Bladder microvascular endothelial cell (primary cell): ENCODE data around the gene PPP5C. TPM values are rescaled to one million over a fixed set of nuclear protein-coding genes. Genes with fewer than 3 reads are reported as not detected.

Experiments
- total RNA-seq: library from RNA; depleted of rRNA; stranded (reverse); fragments of >200 nt; gene quantifications from 2 replicates; pipeline ENCODE4 v1.2.3, GENCODE V29; 2014

Gene PPP5C, protein sequence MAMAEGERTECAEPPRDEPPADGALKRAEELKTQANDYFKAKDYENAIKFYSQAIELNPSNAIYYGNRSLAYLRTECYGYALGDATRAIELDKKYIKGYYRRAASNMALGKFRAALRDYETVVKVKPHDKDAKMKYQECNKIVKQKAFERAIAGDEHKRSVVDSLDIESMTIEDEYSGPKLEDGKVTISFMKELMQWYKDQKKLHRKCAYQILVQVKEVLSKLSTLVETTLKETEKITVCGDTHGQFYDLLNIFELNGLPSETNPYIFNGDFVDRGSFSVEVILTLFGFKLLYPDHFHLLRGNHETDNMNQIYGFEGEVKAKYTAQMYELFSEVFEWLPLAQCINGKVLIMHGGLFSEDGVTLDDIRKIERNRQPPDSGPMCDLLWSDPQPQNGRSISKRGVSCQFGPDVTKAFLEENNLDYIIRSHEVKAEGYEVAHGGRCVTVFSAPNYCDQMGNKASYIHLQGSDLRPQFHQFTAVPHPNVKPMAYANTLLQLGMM
- total RNA-seq, result 68.0 and 93.9 TPM in 2 replicates

GRCh38 chr19:46346821-46347571 is at the start of gene PPP5C:
TSS of gene PPP5C (plus strand) at chr19:46347087. CDS start at chr19:46347097, 10 bp downstream.

GRCh38 chr19:46413262-46414031 is 66.6 kb downstream of the PPP5C start, which contains the start of gene CCDC8:
TSS of gene CCDC8 (minus strand) at chr19:46413564. CDS start at chr19:46412810, 754 bp downstream.

DNA sequence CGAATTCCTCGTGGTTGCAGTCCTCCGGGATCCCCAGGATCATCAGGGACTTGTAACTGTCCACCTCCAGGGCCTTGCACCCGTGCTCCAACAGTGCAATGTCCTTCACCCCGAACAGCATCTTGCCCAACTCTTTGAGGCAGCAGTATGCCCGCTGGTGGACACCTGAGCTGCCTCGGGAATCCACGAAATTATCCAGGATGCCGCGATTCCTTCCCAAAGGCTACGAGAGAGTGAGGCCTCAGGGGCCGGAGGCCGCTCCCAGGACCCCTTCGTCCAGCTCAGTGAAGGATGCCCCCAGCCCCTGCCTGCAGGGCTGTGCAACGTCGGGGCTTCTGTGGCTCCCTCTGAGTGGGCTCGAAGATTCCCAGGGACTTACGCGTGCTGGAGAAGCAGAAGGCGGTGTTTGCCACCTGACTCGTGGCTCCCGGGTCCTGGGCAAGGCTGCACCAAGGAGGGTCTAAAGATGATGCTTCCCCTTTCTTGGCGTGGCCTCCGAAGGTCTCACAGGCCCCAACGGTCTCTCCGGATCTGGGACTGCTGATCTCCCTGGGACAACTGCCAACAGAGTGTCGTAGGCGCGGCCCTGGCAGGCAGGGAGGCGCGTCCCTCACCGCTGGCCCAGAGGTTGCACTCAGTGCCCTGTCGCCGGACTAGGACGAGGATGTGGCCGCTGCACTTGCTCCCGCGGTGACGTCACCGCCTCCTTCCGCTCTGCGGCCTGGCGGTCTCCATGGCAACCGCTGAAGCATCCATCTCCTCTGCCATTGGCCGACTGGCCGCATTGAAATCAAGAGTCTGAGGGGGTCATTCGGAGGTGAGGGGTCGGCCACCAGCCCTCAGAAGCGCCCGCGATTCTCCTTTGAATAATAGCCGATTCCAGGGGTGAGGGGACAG is 81.6 kb downstream of the PPP5C start, which contains the start of gene PNMA8C:
Gene PNMA8C (minus strand): TSS at position 698 of the 897 bp plus-strand sequence. CDS start 577 bp downstream, at position 121.

Other genes starting within 250 kb of the PPP5C start
- 0.19 TPM in 1 of 2 replicates, not detected in the other for gene IGFL3, start 222.4 kb upstream of the PPP5C start, total RNA-seq
- gene IGFL2, start 198.8 kb upstream of the PPP5C start, total RNA-seq, result not detected in 2 replicates
- not detected in 2 replicates for gene IGFL1, start 117.3 kb upstream of the PPP5C start, total RNA-seq
- 11.0 and 41.9 TPM in 2 replicates for gene HIF3A, start 50.0 kb upstream of the PPP5C start, total RNA-seq
- gene CCDC8, start 66.5 kb downstream of the PPP5C start, total RNA-seq, result 0.19 and 0.32 TPM in 2 replicates
- gene PNMA8C, start 81.8 kb downstream of the PPP5C start, total RNA-seq, result not detected in 2 replicates
- gene PNMA8A, start 124.5 kb downstream of the PPP5C start, total RNA-seq, result 0.19 TPM in 1 of 2 replicates, not detected in the other
- 0.16 and 0.19 TPM in 2 replicates for gene PNMA8B, start 148.8 kb downstream of the PPP5C start, total RNA-seq